ENCODE results near the gene SLC4A5. TPM values are rescaled to one million over a fixed set of nuclear protein-coding genes. Genes with fewer than 3 reads are reported as not detected.

The SLC4A5 gene
- polyA plus RNA-seq, 1 of the 3 experiments (the other 2 are of a cell fraction) = 0.25 TPM

DNA sequence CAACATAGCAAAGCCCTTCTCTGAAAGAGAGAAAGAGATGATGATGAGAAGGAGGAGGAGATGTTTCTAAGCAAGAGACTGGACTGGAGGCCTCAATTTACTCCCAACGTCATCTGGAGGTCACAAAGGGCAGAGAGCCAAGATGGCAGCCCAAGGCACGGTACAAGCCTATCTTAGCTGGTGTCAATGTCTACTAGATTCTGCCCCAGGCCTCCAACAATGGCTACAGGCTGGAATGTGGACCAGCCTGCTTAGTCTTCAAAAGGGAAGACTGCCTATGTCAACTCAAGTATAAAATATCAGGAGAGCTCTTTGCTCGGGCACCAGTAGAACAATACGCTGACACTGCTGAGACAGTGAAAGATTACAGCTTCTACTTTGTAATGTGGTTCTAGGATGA is 6.7 kb upstream of the SLC4A5 start:
- TF ChIP-seq, protein P1, sequence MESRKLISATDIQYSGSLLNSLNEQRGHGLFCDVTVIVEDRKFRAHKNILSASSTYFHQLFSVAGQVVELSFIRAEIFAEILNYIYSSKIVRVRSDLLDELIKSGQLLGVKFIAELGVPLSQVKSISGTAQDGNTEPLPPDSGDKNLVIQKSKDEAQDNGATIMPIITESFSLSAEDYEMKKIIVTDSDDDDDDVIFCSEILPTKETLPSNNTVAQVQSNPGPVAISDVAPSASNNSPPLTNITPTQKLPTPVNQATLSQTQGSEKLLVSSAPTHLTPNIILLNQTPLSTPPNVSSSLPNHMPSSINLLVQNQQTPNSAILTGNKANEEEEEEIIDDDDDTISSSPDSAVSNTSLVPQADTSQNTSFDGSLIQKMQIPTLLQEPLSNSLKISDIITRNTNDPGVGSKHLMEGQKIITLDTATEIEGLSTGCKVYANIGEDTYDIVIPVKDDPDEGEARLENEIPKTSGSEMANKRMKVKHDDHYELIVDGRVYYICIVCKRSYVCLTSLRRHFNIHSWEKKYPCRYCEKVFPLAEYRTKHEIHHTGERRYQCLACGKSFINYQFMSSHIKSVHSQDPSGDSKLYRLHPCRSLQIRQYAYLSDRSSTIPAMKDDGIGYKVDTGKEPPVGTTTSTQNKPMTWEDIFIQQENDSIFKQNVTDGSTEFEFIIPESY (IDR thresholded peaks at IDR 0.05; ENCODE audit: borderline replicate concordance, low read depth) = no peak
- TF ChIP-seq GABPA (IDR thresholded peaks at IDR 0.05; ENCODE audit: low read depth) = no peak
- no peak for TF ChIP-seq TAF1 (IDR thresholded peaks at IDR 0.05; ENCODE audit: borderline replicate concordance, low read depth, low read length)
- no peak for TF ChIP-seq RCOR1 (IDR thresholded peaks at IDR 0.05; ENCODE audit: low read length)
- no peak for TF ChIP-seq TCF12 (IDR thresholded peaks at IDR 0.05)
- TF ChIP-seq NRF1 (IDR thresholded peaks at IDR 0.05; ENCODE audit: low read depth, low read length) = no peak
- TF ChIP-seq, protein P2, sequence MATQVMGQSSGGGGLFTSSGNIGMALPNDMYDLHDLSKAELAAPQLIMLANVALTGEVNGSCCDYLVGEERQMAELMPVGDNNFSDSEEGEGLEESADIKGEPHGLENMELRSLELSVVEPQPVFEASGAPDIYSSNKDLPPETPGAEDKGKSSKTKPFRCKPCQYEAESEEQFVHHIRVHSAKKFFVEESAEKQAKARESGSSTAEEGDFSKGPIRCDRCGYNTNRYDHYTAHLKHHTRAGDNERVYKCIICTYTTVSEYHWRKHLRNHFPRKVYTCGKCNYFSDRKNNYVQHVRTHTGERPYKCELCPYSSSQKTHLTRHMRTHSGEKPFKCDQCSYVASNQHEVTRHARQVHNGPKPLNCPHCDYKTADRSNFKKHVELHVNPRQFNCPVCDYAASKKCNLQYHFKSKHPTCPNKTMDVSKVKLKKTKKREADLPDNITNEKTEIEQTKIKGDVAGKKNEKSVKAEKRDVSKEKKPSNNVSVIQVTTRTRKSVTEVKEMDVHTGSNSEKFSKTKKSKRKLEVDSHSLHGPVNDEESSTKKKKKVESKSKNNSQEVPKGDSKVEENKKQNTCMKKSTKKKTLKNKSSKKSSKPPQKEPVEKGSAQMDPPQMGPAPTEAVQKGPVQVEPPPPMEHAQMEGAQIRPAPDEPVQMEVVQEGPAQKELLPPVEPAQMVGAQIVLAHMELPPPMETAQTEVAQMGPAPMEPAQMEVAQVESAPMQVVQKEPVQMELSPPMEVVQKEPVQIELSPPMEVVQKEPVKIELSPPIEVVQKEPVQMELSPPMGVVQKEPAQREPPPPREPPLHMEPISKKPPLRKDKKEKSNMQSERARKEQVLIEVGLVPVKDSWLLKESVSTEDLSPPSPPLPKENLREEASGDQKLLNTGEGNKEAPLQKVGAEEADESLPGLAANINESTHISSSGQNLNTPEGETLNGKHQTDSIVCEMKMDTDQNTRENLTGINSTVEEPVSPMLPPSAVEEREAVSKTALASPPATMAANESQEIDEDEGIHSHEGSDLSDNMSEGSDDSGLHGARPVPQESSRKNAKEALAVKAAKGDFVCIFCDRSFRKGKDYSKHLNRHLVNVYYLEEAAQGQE (IDR thresholded peaks at IDR 0.05; ENCODE audit: low read depth, low read length) = no peak
- no peak for TF ChIP-seq MXI1 (IDR thresholded peaks at IDR 0.05; ENCODE audit: low read depth, low read length)
- no peak for TF ChIP-seq MEF2A (IDR thresholded peaks at IDR 0.05; ENCODE audit: borderline replicate concordance, low read depth)
- TF ChIP-seq POLR2AphosphoS5 (IDR thresholded peaks at IDR 0.05; ENCODE audit: low read depth, low read length) = no peak
- no peak for TF ChIP-seq FOXJ3 (CRISPR knock-in tag; IDR thresholded peaks at IDR 0.05)
- Histone ChIP-seq H3K79me2 (ENCODE audit: insufficient read depth) (no peaks in the 10 kb centered on the region), H3K27me3 (ENCODE audit: insufficient read depth) (no peaks in the 10 kb centered on the region), H3K27ac (ENCODE audit: low read depth in 2 of 2, low read length in 1 of 2) (no peak overlapping the region), H3K4me1 (ENCODE audit: control insufficient read depth in 1 of 2, insufficient read depth in 2 of 2, low read depth in 1 of 2, low read length in 1 of 2) (peaks cover 0 to 10% of the 10 kb centered on the region in 2 experiments; a peak in 2 of 4 replicates), H3K4me2 (no peak overlapping the region), H3K9me3 (no peaks in the 10 kb centered on the region), H2AFZ (ENCODE audit: low read depth) (no peak overlapping the region), H3K4me3 (ENCODE audit: low read depth in 2 of 2, low read length in 1 of 2) (no peak overlapping the region), H3K9ac (no peak overlapping the region), H3K36me3 (replicated peaks in 1 of 2; ENCODE audit: control insufficient read depth in 1 of 2, insufficient read depth in 2 of 2, low read length in 1 of 2) (no peaks in the 10 kb centered on the region), H4K20me1 (ENCODE audit: insufficient read depth) (no peaks in the 10 kb centered on the region), H3F3A (replicated peaks; ENCODE audit: insufficient read depth) (no peaks in the 10 kb centered on the region), H3K9me2 (no peaks in the 10 kb centered on the region)
- CTCF ChIA-PET = interaction anchor here (0.9 to 5.4 kb wide), 3 partner anchors 14 to 100 kb away, joined by 3 to 35 read pairs (median 4); no protein-coding TSS in a partner anchor
- no peak for DNase-seq
- WGBS (ENCODE audit: low lambda C conversion rate) = 96% methylated on average over 4 of the region's 4 CpGs
- POLR2A ChIA-PET = no interaction called here

DNA sequence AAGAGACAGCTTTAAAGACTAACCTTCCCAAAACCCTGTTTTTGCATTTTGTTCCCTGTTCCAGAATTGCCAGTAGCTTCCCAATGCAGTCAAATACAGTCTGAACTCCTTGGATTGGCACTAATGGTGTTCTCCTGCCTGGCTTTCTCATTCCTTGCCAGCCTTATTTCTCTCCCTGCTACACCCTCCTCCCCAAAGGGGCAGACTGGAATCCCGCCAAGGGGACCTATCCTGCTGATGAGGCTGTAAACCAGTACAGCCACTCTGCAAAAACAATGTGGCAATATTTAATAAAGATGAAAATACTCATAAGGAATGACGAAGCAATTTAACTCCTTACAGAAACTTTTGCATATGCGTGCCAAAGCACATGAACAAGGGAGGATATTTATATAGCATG is 4.5 kb upstream of the SLC4A5 start:
- no peaks in the 10 kb centered on the region for H3K36me3 ChIP-seq (replicated peaks in 1 of 2; ENCODE audit: control insufficient read depth in 1 of 2, insufficient read depth in 2 of 2, low read length in 1 of 2)
- H3F3A ChIP-seq (replicated peaks; ENCODE audit: insufficient read depth) = no peaks in the 10 kb centered on the region
- no peak overlapping the region for H3K9ac ChIP-seq
- H3K4me3 ChIP-seq (ENCODE audit: low read depth in 2 of 2, low read length in 1 of 2) = no peak overlapping the region
- H3K79me2 ChIP-seq (ENCODE audit: insufficient read depth) = no peaks in the 10 kb centered on the region
- H2AFZ ChIP-seq (ENCODE audit: low read depth) = no peak overlapping the region
- ChIA-PET CTCF (interaction anchor here (0.7 to 5.5 kb wide), 2 partner anchors 13 to 44 kb away, joined by 3 to 57 read pairs; no protein-coding TSS in a partner anchor), POLR2A (interaction anchor here (1.1 kb wide), 1 partner anchor 12 kb away, joined by 3 read pairs; no protein-coding TSS in a partner anchor)
- no peaks in the 10 kb centered on the region for H3K9me2 ChIP-seq
- no peaks in the 10 kb centered on the region for H4K20me1 ChIP-seq (ENCODE audit: insufficient read depth)
- H3K4me2 ChIP-seq = no peak overlapping the region
- no peaks in the 10 kb centered on the region for H3K9me3 ChIP-seq
- H3K4me1 ChIP-seq (ENCODE audit: control insufficient read depth in 1 of 2, insufficient read depth in 2 of 2, low read depth in 1 of 2, low read length in 1 of 2) = peaks cover 0 to 10% of the 10 kb centered on the region in 2 experiments; a peak in 2 of 4 replicates
- WGBS (ENCODE audit: low lambda C conversion rate) = 85% methylated on average over 3 of the region's 3 CpGs
- no peaks in the 10 kb centered on the region for H3K27me3 ChIP-seq (ENCODE audit: insufficient read depth)
- DNase-seq = no peak
- H3K27ac ChIP-seq (ENCODE audit: low read depth in 2 of 2, low read length in 1 of 2) = no peak overlapping the region
- TF ChIP-seq, protein P2 (IDR thresholded peaks at IDR 0.05; ENCODE audit: low read depth, low read length) = no peak
- TF ChIP-seq POLR2AphosphoS5 (IDR thresholded peaks at IDR 0.05; ENCODE audit: low read depth, low read length) = no peak
- no peak for TF ChIP-seq RCOR1 (IDR thresholded peaks at IDR 0.05; ENCODE audit: low read length)
- TF ChIP-seq FOSL2 (IDR thresholded peaks at IDR 0.05; ENCODE audit: borderline replicate concordance, low read depth) = no peak
- TF ChIP-seq, protein P3, sequence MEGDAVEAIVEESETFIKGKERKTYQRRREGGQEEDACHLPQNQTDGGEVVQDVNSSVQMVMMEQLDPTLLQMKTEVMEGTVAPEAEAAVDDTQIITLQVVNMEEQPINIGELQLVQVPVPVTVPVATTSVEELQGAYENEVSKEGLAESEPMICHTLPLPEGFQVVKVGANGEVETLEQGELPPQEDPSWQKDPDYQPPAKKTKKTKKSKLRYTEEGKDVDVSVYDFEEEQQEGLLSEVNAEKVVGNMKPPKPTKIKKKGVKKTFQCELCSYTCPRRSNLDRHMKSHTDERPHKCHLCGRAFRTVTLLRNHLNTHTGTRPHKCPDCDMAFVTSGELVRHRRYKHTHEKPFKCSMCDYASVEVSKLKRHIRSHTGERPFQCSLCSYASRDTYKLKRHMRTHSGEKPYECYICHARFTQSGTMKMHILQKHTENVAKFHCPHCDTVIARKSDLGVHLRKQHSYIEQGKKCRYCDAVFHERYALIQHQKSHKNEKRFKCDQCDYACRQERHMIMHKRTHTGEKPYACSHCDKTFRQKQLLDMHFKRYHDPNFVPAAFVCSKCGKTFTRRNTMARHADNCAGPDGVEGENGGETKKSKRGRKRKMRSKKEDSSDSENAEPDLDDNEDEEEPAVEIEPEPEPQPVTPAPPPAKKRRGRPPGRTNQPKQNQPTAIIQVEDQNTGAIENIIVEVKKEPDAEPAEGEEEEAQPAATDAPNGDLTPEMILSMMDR (IDR thresholded peaks at IDR 0.05) = no peak
- TF ChIP-seq, protein P4, sequence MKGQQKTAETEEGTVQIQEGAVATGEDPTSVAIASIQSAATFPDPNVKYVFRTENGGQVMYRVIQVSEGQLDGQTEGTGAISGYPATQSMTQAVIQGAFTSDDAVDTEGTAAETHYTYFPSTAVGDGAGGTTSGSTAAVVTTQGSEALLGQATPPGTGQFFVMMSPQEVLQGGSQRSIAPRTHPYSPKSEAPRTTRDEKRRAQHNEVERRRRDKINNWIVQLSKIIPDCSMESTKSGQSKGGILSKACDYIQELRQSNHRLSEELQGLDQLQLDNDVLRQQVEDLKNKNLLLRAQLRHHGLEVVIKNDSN (IDR thresholded peaks at IDR 0.05; ENCODE audit: borderline replicate concordance, low read depth) = no peak
